Measurements from ENCODE around the gene DUSP1. TPM values are rescaled to one million over a fixed set of nuclear protein-coding genes. Genes with fewer than 3 reads are reported as not detected.
"Not testable (repeated sequence)": the region's sequence is repeated elsewhere in the genome, so short reads cannot be mapped to it uniquely, and the experiment has no call there.

The DUSP1 gene
- total RNA-seq, result 10.2 and 10.6 TPM in 2 replicates

GRCh38 chr5:172770675-172771438 lies at the start of gene DUSP1:
Gene DUSP1 (minus strand): TSS chr5:172771195. CDS start chr5:172770952, 243 bp downstream.
- Mint-ChIP-seq H3K27me3 (no peaks in the 10 kb centered on the region), H3K9me3 (no peaks in the 10 kb centered on the region), H3K27ac (peak within 1 kb of the TSS; percentile 98), H3K4me3 (peak within 1 kb of the TSS; percentile 91), H3K36me3 (ENCODE audit: low read depth) (peaks cover 23% of the 10 kb centered on the region), H3K4me1 (peaks cover 43% of the 10 kb centered on the region)
- intact Hi-C loops (cut with micrococcal nuclease), result loop anchor here (5.0 to 10.0 kb wide), 2 partner anchors 844 to 1384 kb away; partner anchors contain the start of genes BOD1 and NPM1
- peak; percentile 98 for DNase-seq

- intact Hi-C loops (cut with micrococcal nuclease), result no loop called here
- Mint-ChIP-seq H3K4me3 (no peak overlapping the region), H3K27me3 (peaks cover 5% of the 10 kb centered on the region), H3K27ac (no peak overlapping the region), H3K4me1 (peaks cover 6% of the 10 kb centered on the region), H3K9me3 (peaks cover 3% of the 10 kb centered on the region), H3K36me3 (ENCODE audit: low read depth) (no peaks in the 10 kb centered on the region)
- no peak for DNase-seq
Measured at GRCh38 chr5:172820046-172820767, 49.2 kb upstream of the DUSP1 start.

- H3K4me1 Mint-ChIP-seq, result peaks cover 6% of the 10 kb centered on the region
- no peak overlapping the region for H3K4me3 Mint-ChIP-seq
- intact Hi-C loops (cut with micrococcal nuclease), result no loop called here
- H3K27ac Mint-ChIP-seq, result no peak overlapping the region
- peaks cover 7% of the 10 kb centered on the region for H3K27me3 Mint-ChIP-seq
- DNase-seq, result no peak
- H3K9me3 Mint-ChIP-seq, result no peaks in the 10 kb centered on the region
- H3K36me3 Mint-ChIP-seq (ENCODE audit: low read depth), result no peaks in the 10 kb centered on the region
Measured at GRCh38 chr5:172819569-172819968, 48.6 kb upstream of the DUSP1 start.

- H3K4me1 Mint-ChIP-seq, result peaks cover 6% of the 10 kb centered on the region
- H3K36me3 Mint-ChIP-seq (ENCODE audit: low read depth), result no peaks in the 10 kb centered on the region
- no peak overlapping the region for H3K4me3 Mint-ChIP-seq
- H3K9me3 Mint-ChIP-seq, result no peaks in the 10 kb centered on the region
- DNase-seq, result no peak
- no peak overlapping the region for H3K27ac Mint-ChIP-seq
- H3K27me3 Mint-ChIP-seq, result peaks cover 10% of the 10 kb centered on the region
- intact Hi-C loops (cut with micrococcal nuclease), result no loop called here
Measured at GRCh38 chr5:172818081-172818480, 47.1 kb upstream of the DUSP1 start.

- peaks cover 6% of the 10 kb centered on the region for H3K4me1 Mint-ChIP-seq
- intact Hi-C loops (cut with micrococcal nuclease), result no loop called here
- DNase-seq, result no peak
- peaks cover 10% of the 10 kb centered on the region for H3K27me3 Mint-ChIP-seq
- no peaks in the 10 kb centered on the region for H3K36me3 Mint-ChIP-seq (ENCODE audit: low read depth)
- no peak overlapping the region for H3K27ac Mint-ChIP-seq
- no peaks in the 10 kb centered on the region for H3K9me3 Mint-ChIP-seq
- H3K4me3 Mint-ChIP-seq, result no peak overlapping the region
Measured at GRCh38 chr5:172817664-172818063, 46.7 kb upstream of the DUSP1 start.

GRCh38 chr5:172816925-172817562 lies 46.0 kb upstream of the DUSP1 start:
- Mint-ChIP-seq H3K27me3 (peaks cover 10% of the 10 kb centered on the region), H3K36me3 (ENCODE audit: low read depth) (no peaks in the 10 kb centered on the region), H3K9me3 (no peaks in the 10 kb centered on the region), H3K27ac (no peak overlapping the region), H3K4me1 (peaks cover 6% of the 10 kb centered on the region), H3K4me3 (no peak overlapping the region)
- intact Hi-C loops (cut with micrococcal nuclease), result no loop called here
- DNase-seq, result no peak

GRCh38 chr5:172815631-172816030 lies 44.6 kb upstream of the DUSP1 start:
- H3K4me1 Mint-ChIP-seq, result peaks cover 6% of the 10 kb centered on the region
- intact Hi-C loops (cut with micrococcal nuclease), result no loop called here
- peaks cover 10% of the 10 kb centered on the region for H3K27me3 Mint-ChIP-seq
- no peak overlapping the region for H3K4me3 Mint-ChIP-seq
- DNase-seq, result no peak
- H3K27ac Mint-ChIP-seq, result no peak overlapping the region
- no peaks in the 10 kb centered on the region for H3K9me3 Mint-ChIP-seq
- no peaks in the 10 kb centered on the region for H3K36me3 Mint-ChIP-seq (ENCODE audit: low read depth)

- H3K9me3 Mint-ChIP-seq; intact Hi-C loops (cut with micrococcal nuclease): not testable (repeated sequence)
Measured at GRCh38 chr5:172810996-172811395, 40.0 kb upstream of the DUSP1 start.

GRCh38 chr5:172809774-172810173 lies 38.8 kb upstream of the DUSP1 start:
- peaks cover 14% of the 10 kb centered on the region for H3K4me1 Mint-ChIP-seq
- H3K9me3 Mint-ChIP-seq, result no peaks in the 10 kb centered on the region
- H3K4me3 Mint-ChIP-seq, result no peak overlapping the region
- H3K36me3 Mint-ChIP-seq (ENCODE audit: low read depth), result no peaks in the 10 kb centered on the region
- intact Hi-C loops (cut with micrococcal nuclease), result no loop called here
- peaks cover 4% of the 10 kb centered on the region for H3K27me3 Mint-ChIP-seq
- no peak overlapping the region for H3K27ac Mint-ChIP-seq
- DNase-seq, result no peak

More at GRCh38 chr5:172810996-172811395, 40.0 kb upstream of the DUSP1 start:
- not testable (repeated sequence) for H3K4me3 Mint-ChIP-seq; H3K27ac Mint-ChIP-seq; H3K27me3 Mint-ChIP-seq; H3K36me3 Mint-ChIP-seq (ENCODE audit: low read depth); DNase-seq
- H3K4me1 Mint-ChIP-seq, result peaks cover 14% of the 10 kb centered on the region

GRCh38 chr5:172807766-172808311 lies 36.8 kb upstream of the DUSP1 start:
- DNase-seq, result no peak
- Mint-ChIP-seq H3K27ac (peak overlapping the region; percentile 80), H3K27me3 (no peaks in the 10 kb centered on the region), H3K36me3 (ENCODE audit: low read depth) (no peaks in the 10 kb centered on the region), H3K9me3 (no peaks in the 10 kb centered on the region), H3K4me1 (peaks cover 14% of the 10 kb centered on the region), H3K4me3 (peak overlapping the region; percentile 69)
- intact Hi-C loops (cut with micrococcal nuclease), result loop anchor here (1.0 kb wide), 4 partner anchors 26 to 43 kb away; partner anchors contain the start of gene ERGIC1

- Mint-ChIP-seq H3K9me3 (no peaks in the 10 kb centered on the region), H3K4me3 (peak overlapping the region; percentile 69), H3K4me1 (peaks cover 14% of the 10 kb centered on the region), H3K36me3 (ENCODE audit: low read depth) (no peaks in the 10 kb centered on the region), H3K27ac (peak overlapping the region; percentile 80), H3K27me3 (no peaks in the 10 kb centered on the region)
- peak; percentile 93 for DNase-seq
- intact Hi-C loops (cut with micrococcal nuclease), result loop anchor here (1.0 kb wide), 4 partner anchors 27 to 42 kb away; partner anchors contain the start of gene ERGIC1
Measured at GRCh38 chr5:172806897-172807672, 36.1 kb upstream of the DUSP1 start.

GRCh38 chr5:172805736-172806255 lies 34.8 kb upstream of the DUSP1 start:
- Mint-ChIP-seq H3K4me3 (no peak overlapping the region), H3K36me3 (ENCODE audit: low read depth) (no peaks in the 10 kb centered on the region), H3K27me3 (no peaks in the 10 kb centered on the region), H3K27ac (peak overlapping the region; percentile 51), H3K4me1 (peaks cover 14% of the 10 kb centered on the region), H3K9me3 (no peaks in the 10 kb centered on the region)
- DNase-seq, result no peak
- intact Hi-C loops (cut with micrococcal nuclease), result no loop called here
